ENCODE measurements around the gene TANC1.
"Not testable (repeated sequence)": the region's sequence is repeated elsewhere in the genome, so short reads cannot be mapped to it uniquely, and the experiment has no call there.

Gene TANC1

GRCh38 chr2:159035790-159036411 lies 67.5 kb downstream of the TANC1 start:
- Mint-ChIP-seq H3K4me1 (peaks cover 4% of the 10 kb centered on the region), H3K27me3 (peaks cover 3% of the 10 kb centered on the region)
- DNase-seq (ENCODE audit: low spot score in 2 of 2) = no peak

GRCh38 chr2:159036461-159036860 lies 68.0 kb downstream of the TANC1 start:
- ATAC-seq (ENCODE audit: low read depth); DNase-seq (ENCODE audit: low spot score in 2 of 2); H3K4me1 Mint-ChIP-seq; H3K36me3 Mint-ChIP-seq; H3K27ac Mint-ChIP-seq; H3K27me3 Mint-ChIP-seq; H3K4me3 Mint-ChIP-seq; H3K9me3 Mint-ChIP-seq: not testable (repeated sequence)

More at GRCh38 chr2:159035790-159036411, 67.5 kb downstream of the TANC1 start:
- no peak overlapping the region for H3K4me3 Mint-ChIP-seq
- peak; percentile 65 for ATAC-seq (ENCODE audit: low read depth)
- no peak overlapping the region for H3K27ac Mint-ChIP-seq
- peaks cover 5% of the 10 kb centered on the region for H3K9me3 Mint-ChIP-seq
- H3K36me3 Mint-ChIP-seq = no peaks in the 10 kb centered on the region

GRCh38 chr2:159041328-159041727 lies 72.9 kb downstream of the TANC1 start:
- not testable (repeated sequence) for H3K4me3 Mint-ChIP-seq; H3K27ac Mint-ChIP-seq; H3K9me3 Mint-ChIP-seq; DNase-seq (ENCODE audit: low spot score in 2 of 2); ATAC-seq (ENCODE audit: low read depth); H3K36me3 Mint-ChIP-seq; H3K4me1 Mint-ChIP-seq
- peaks cover 12% of the 10 kb centered on the region for H3K27me3 Mint-ChIP-seq

DNA sequence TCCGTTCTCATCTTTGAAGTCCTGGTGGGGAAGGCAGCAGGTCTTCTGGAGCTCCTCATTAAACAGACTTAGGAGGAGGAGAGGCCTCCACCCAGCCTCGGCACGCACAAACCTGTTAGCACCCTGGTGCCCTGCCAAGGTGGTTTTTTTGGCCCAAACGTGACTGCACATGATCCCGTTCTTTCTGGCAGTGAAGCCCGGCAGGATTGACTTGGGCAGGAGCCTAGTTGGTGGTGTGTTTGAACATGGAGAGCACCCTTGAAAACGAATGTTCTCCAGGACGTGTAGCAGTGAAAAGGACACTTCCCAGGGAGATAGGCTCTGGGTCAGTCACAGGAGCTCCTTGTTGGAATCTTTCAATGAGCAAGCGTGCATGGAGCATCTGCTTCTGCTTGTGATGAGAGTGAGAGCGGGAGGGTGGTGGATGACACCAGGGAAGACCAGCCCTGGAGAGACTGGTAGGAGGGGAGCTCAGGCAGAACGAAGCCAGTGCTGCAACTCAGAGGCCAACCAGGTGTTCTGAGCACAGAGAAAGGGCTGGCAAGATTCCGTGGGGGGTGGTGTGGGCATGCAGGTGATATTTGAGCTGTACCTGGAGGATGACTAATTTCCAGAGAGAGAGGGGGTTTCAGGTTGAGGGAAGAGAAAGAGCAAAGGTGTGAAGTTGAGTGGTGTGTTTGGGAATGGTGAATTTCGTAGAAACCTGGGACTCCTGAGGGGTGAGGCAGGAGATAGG lies 73.8 kb downstream of the TANC1 start:
- Mint-ChIP-seq H3K4me1 (peaks cover 4% of the 10 kb centered on the region), H3K27me3 (peaks cover 12% of the 10 kb centered on the region), H3K4me3 (no peak overlapping the region), H3K27ac (no peak overlapping the region), H3K9me3 (peaks cover 5% of the 10 kb centered on the region), H3K36me3 (no peaks in the 10 kb centered on the region)
- ATAC-seq (ENCODE audit: low read depth) (no peak), DNase-seq (ENCODE audit: low spot score in 2 of 2) (no peak)

GRCh38 chr2:159043710-159044109 lies 75.3 kb downstream of the TANC1 start:
- H3K4me1 Mint-ChIP-seq = peaks cover 4% of the 10 kb centered on the region
- H3K27me3 Mint-ChIP-seq = peaks cover 12% of the 10 kb centered on the region
- H3K27ac Mint-ChIP-seq = no peak overlapping the region
- DNase-seq (ENCODE audit: low spot score in 2 of 2) (no peak), ATAC-seq (ENCODE audit: low read depth) (no peak)
- no peaks in the 10 kb centered on the region for H3K36me3 Mint-ChIP-seq
- H3K4me3 Mint-ChIP-seq = no peak overlapping the region
- no peaks in the 10 kb centered on the region for H3K9me3 Mint-ChIP-seq

DNA sequence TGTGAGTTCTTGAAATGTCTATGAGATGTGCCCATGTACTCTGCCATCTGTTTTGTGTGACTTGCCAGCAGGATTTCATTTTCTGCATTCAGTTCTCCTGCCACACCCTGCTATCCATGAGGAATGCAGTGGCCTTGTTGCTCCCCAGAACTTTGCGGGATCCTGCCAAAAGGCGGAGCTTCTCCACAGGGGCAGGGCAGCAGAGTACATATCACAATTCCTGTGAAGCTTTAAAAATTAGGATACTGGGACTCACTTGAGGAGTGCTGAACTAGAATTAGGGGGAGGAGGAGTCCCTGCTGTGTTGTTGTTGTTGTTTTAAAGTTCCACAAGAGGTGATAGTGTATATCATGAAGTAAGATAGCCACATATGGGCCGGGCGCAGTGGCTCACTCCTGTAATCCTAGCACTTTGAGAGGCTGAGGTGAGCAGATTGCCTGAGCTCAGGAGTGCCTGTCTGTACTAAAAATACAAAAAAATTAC lies 76.4 kb downstream of the TANC1 start:
- H3K27ac Mint-ChIP-seq = no peak overlapping the region
- H3K9me3 Mint-ChIP-seq = peaks cover 1% of the 10 kb centered on the region
- no peaks in the 10 kb centered on the region for H3K36me3 Mint-ChIP-seq
- no peaks in the 10 kb centered on the region for H3K4me1 Mint-ChIP-seq
- H3K27me3 Mint-ChIP-seq = peaks cover 15% of the 10 kb centered on the region
- no peak overlapping the region for H3K4me3 Mint-ChIP-seq
- ATAC-seq (ENCODE audit: low read depth) (no peak), DNase-seq (ENCODE audit: low spot score in 2 of 2) (no peak)

DNA sequence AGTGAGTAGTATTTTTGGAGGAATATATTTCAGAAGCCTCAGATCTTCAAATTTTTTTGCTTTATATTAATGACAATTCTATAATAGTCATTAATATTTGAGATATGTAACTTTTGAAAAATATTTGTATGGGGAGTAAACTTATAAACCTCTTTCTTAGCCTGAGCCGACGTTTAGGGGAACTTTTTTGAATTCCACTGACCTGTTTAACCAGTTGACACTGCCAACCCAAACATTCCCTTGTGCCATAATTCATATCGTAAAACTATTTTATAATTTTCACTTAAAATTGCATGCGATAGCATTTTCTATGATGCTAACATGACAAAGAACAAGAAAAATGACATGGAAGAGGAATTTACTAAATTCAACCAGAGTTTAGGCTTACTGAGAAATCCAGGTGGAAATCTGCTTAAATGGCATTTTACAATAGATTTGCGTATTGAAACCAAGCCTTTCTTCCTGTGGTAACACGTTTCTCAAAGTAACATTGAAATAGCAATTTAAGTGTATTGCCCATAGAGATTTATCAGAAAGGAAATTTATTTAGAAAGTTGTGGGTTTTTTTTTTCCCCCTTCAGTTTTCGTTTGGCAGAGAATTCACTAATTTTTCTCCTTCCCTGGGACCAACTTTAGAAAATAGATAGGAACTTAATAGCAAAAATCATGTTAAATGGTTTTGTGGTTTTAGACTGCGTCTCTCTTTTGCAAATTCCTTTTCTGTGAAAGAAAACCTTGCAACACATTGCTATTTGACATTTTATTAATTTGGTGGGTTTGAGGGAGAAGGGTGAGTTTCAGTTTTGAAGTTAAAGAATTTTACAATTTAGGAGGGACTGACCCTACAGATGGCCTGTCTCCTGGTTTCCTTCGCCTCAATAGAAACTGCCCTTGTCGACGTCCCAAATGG lies 77.4 kb downstream of the TANC1 start:
- Mint-ChIP-seq H3K36me3 (no peaks in the 10 kb centered on the region), H3K9me3 (peaks cover 1% of the 10 kb centered on the region), H3K27me3 (peaks cover 13% of the 10 kb centered on the region), H3K4me1 (no peaks in the 10 kb centered on the region), H3K27ac (no peak overlapping the region), H3K4me3 (no peak overlapping the region)
- ATAC-seq (ENCODE audit: low read depth) = no peak
- DNase-seq (ENCODE audit: low spot score in 2 of 2) = no peak

GRCh38 chr2:159046966-159047365 lies 78.5 kb downstream of the TANC1 start:
- no peak for DNase-seq (ENCODE audit: low spot score in 2 of 2)
- no peaks in the 10 kb centered on the region for H3K4me1 Mint-ChIP-seq
- ATAC-seq (ENCODE audit: low read depth) = no peak
- H3K27ac Mint-ChIP-seq = no peak overlapping the region
- no peak overlapping the region for H3K4me3 Mint-ChIP-seq
- peaks cover 14% of the 10 kb centered on the region for H3K27me3 Mint-ChIP-seq
- H3K36me3 Mint-ChIP-seq = no peaks in the 10 kb centered on the region
- peaks cover 1% of the 10 kb centered on the region for H3K9me3 Mint-ChIP-seq

GRCh38 chr2:159050426-159050825 lies 82.0 kb downstream of the TANC1 start:
- Mint-ChIP-seq H3K4me1 (no peaks in the 10 kb centered on the region), H3K27ac (no peak overlapping the region), H3K4me3 (no peak overlapping the region), H3K27me3 (peaks cover 5% of the 10 kb centered on the region), H3K36me3 (no peaks in the 10 kb centered on the region), H3K9me3 (peaks cover 1% of the 10 kb centered on the region)
- ATAC-seq (ENCODE audit: low read depth) (no peak), DNase-seq (ENCODE audit: low spot score in 2 of 2) (no peak)

- DNase-seq (ENCODE audit: low spot score in 2 of 2) (no peak), ATAC-seq (ENCODE audit: low read depth) (no peak)
- Mint-ChIP-seq H3K4me1 (no peaks in the 10 kb centered on the region), H3K36me3 (no peaks in the 10 kb centered on the region), H3K4me3 (no peak overlapping the region), H3K27me3 (peaks cover 5% of the 10 kb centered on the region), H3K27ac (no peak overlapping the region), H3K9me3 (peaks cover 1% of the 10 kb centered on the region)
Observed at GRCh38 chr2:159051133-159051532, 82.7 kb downstream of the TANC1 start.

DNA sequence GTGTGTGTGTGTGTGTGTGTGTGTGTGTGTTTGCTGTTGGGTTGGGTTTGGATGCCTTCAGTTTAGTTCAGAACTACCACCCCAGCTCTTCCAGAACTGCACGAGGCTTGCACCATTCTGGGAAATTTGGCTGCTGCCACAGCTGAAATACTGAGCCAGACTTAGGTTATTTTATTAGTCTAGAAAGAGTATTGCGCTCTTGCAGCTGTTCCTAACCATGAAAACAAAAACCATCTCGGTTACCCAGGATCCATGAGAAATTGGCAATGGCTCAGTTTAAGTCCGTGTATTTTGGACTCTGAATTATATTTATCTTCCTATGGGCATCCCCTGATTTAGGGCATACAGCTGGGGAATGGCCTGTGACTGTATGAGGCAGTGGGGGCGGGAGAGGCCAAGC lies 83.2 kb downstream of the TANC1 start:
- Mint-ChIP-seq H3K4me3 (no peak overlapping the region), H3K36me3 (no peaks in the 10 kb centered on the region), H3K27ac (no peak overlapping the region), H3K4me1 (no peaks in the 10 kb centered on the region), H3K9me3 (peaks cover 1% of the 10 kb centered on the region), H3K27me3 (peaks cover 5% of the 10 kb centered on the region)
- DNase-seq (ENCODE audit: low spot score in 2 of 2) (no peak), ATAC-seq (ENCODE audit: low read depth) (no peak)

- Mint-ChIP-seq H3K27me3 (peaks cover 6% of the 10 kb centered on the region), H3K9me3 (peaks cover 1% of the 10 kb centered on the region), H3K36me3 (no peaks in the 10 kb centered on the region), H3K4me3 (no peak overlapping the region), H3K4me1 (no peaks in the 10 kb centered on the region), H3K27ac (no peak overlapping the region)
- no peak for ATAC-seq (ENCODE audit: low read depth)
- no peak for DNase-seq (ENCODE audit: low spot score in 2 of 2)
Observed at GRCh38 chr2:159052157-159052601, 83.7 kb downstream of the TANC1 start.

DNA sequence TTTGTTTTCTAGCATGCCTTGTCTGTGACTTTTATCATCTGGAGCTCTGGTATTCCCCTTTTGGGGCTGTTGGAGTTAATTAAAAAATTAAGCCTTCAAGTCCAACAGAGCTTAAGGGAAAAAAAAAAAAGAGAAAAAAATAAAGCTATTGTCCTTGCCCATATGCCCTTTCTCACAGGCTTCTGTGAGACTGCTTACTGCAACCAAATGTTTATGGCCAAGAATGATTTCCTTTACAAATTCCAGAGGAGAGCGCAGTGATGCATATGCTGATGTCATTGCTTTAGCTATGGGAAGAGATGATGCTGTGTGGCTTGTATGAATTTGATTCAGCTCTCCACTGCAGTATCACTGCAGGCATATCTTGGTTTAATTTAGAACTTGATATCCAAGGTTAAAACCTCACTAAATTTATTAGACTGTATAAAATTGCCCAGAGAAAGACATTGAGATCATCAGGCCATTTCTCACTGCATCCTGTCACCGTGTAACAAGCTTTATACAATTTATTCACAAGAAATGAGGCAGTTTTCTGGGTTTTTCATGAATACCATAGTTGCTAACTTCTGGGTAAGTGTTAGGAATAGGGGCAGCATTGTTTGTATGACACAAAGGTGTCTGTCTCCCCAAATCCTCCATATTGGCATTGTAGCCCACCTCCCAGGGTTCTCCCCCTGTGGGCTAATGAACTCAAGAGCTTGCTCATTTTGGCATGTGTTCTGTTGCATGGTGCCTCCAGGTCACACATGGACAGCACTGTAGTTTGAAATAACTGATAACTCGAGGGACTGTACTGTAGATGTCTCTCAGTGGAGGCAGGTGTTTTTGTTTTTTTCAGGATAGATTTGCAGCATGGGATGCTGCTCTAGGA lies 85.0 kb downstream of the TANC1 start:
- Mint-ChIP-seq H3K4me3 (no peak overlapping the region), H3K36me3 (no peaks in the 10 kb centered on the region), H3K27me3 (peaks cover 7% of the 10 kb centered on the region), H3K9me3 (peaks cover 1% of the 10 kb centered on the region), H3K27ac (no peak overlapping the region), H3K4me1 (no peaks in the 10 kb centered on the region)
- no peak for DNase-seq (ENCODE audit: low spot score in 2 of 2)
- ATAC-seq (ENCODE audit: low read depth) = no peak

Measured in memory B cell (primary cell).